ENCODE data around the gene DUSP8.
A peak's percentile ranks its signal among the peaks of the same experiment; 100 is the strongest.

DUSP8 gene

GRCh38 chr11:1573077-1573902 is 1.2 kb upstream of the DUSP8 start:
- H3K27me3 Mint-ChIP-seq = peaks cover 1% of the 10 kb centered on the region
- no peaks in the 10 kb centered on the region for H3K9me3 Mint-ChIP-seq
- peaks cover 2% of the 10 kb centered on the region for H3K36me3 Mint-ChIP-seq
- H3K27ac Mint-ChIP-seq = peak overlapping the region; percentile 30
- peak overlapping the region; percentile 74 for H3K4me3 Mint-ChIP-seq
- peaks cover 23% of the 10 kb centered on the region for H3K4me1 Mint-ChIP-seq

- H3K4me3 Mint-ChIP-seq = no peak overlapping the region
- H3K27me3 Mint-ChIP-seq = peaks cover 1% of the 10 kb centered on the region
- peaks cover 23% of the 10 kb centered on the region for H3K4me1 Mint-ChIP-seq
- H3K27ac Mint-ChIP-seq = no peak overlapping the region
- no peaks in the 10 kb centered on the region for H3K9me3 Mint-ChIP-seq
- H3K36me3 Mint-ChIP-seq = no peaks in the 10 kb centered on the region
Observed at GRCh38 chr11:1571760-1572196, 293 bp downstream of the DUSP8 start.

GRCh38 chr11:1570896-1571759 is 943 bp downstream of the DUSP8 start:
- H3K27ac Mint-ChIP-seq = peak overlapping the region; percentile 30
- no peaks in the 10 kb centered on the region for H3K36me3 Mint-ChIP-seq
- peak overlapping the region; percentile 65 for H3K4me3 Mint-ChIP-seq

GRCh38 chr11:1570531-1570895 is 1.6 kb downstream of the DUSP8 start:
- H3K4me3 Mint-ChIP-seq = peak overlapping the region; percentile 65
- peaks cover 23% of the 10 kb centered on the region for H3K4me1 Mint-ChIP-seq
- H3K9me3 Mint-ChIP-seq = no peaks in the 10 kb centered on the region
- H3K27me3 Mint-ChIP-seq = no peaks in the 10 kb centered on the region
- H3K36me3 Mint-ChIP-seq = no peaks in the 10 kb centered on the region
- H3K27ac Mint-ChIP-seq = peak overlapping the region; percentile 30

More at GRCh38 chr11:1570896-1571759, 943 bp downstream of the DUSP8 start:
- Mint-ChIP-seq H3K9me3 (no peaks in the 10 kb centered on the region), H3K4me1 (peaks cover 23% of the 10 kb centered on the region), H3K27me3 (peaks cover 1% of the 10 kb centered on the region)

- no peaks in the 10 kb centered on the region for H3K36me3 Mint-ChIP-seq
- H3K27ac Mint-ChIP-seq = no peak overlapping the region
- H3K4me3 Mint-ChIP-seq = peak overlapping the region; percentile 65
- no peaks in the 10 kb centered on the region for H3K9me3 Mint-ChIP-seq
- no peaks in the 10 kb centered on the region for H3K27me3 Mint-ChIP-seq
- H3K4me1 Mint-ChIP-seq = peaks cover 23% of the 10 kb centered on the region
Observed at GRCh38 chr11:1570001-1570453, 2.0 kb downstream of the DUSP8 start.

- no peaks in the 10 kb centered on the region for H3K9me3 Mint-ChIP-seq
- no peaks in the 10 kb centered on the region for H3K27me3 Mint-ChIP-seq
- H3K4me3 Mint-ChIP-seq = no peak overlapping the region
- H3K4me1 Mint-ChIP-seq = peaks cover 23% of the 10 kb centered on the region
- H3K27ac Mint-ChIP-seq = no peak overlapping the region
- H3K36me3 Mint-ChIP-seq = no peaks in the 10 kb centered on the region
Observed at GRCh38 chr11:1569251-1569780, 2.8 kb downstream of the DUSP8 start.

- Mint-ChIP-seq H3K27ac (no peak overlapping the region), H3K4me3 (no peak overlapping the region)
Observed at GRCh38 chr11:1568441-1568911, 3.6 kb downstream of the DUSP8 start.

GRCh38 chr11:1567721-1568100 is 4.4 kb downstream of the DUSP8 start:
- Mint-ChIP-seq H3K36me3 (no peaks in the 10 kb centered on the region), H3K4me3 (no peak overlapping the region), H3K9me3 (no peaks in the 10 kb centered on the region), H3K27ac (no peak overlapping the region), H3K4me1 (peaks cover 17% of the 10 kb centered on the region), H3K27me3 (no peaks in the 10 kb centered on the region)

More at GRCh38 chr11:1568441-1568911, 3.6 kb downstream of the DUSP8 start:
- Mint-ChIP-seq H3K4me1 (peaks cover 19% of the 10 kb centered on the region), H3K36me3 (no peaks in the 10 kb centered on the region), H3K9me3 (no peaks in the 10 kb centered on the region), H3K27me3 (no peaks in the 10 kb centered on the region)

GRCh38 chr11:1567052-1567720 is 4.9 kb downstream of the DUSP8 start:
- no peaks in the 10 kb centered on the region for H3K36me3 Mint-ChIP-seq
- H3K4me1 Mint-ChIP-seq = peaks cover 17% of the 10 kb centered on the region
- H3K9me3 Mint-ChIP-seq = no peaks in the 10 kb centered on the region
- no peak overlapping the region for H3K4me3 Mint-ChIP-seq
- no peaks in the 10 kb centered on the region for H3K27me3 Mint-ChIP-seq
- no peak overlapping the region for H3K27ac Mint-ChIP-seq

- Mint-ChIP-seq H3K4me1 (peaks cover 17% of the 10 kb centered on the region), H3K4me3 (no peak overlapping the region), H3K27ac (no peak overlapping the region), H3K9me3 (no peaks in the 10 kb centered on the region), H3K36me3 (no peaks in the 10 kb centered on the region), H3K27me3 (no peaks in the 10 kb centered on the region)
Observed at GRCh38 chr11:1566381-1567051, 5.6 kb downstream of the DUSP8 start.

- Mint-ChIP-seq H3K4me1 (peaks cover 17% of the 10 kb centered on the region), H3K27me3 (no peaks in the 10 kb centered on the region), H3K36me3 (no peaks in the 10 kb centered on the region), H3K27ac (no peak overlapping the region), H3K4me3 (no peak overlapping the region), H3K9me3 (no peaks in the 10 kb centered on the region)
Observed at GRCh38 chr11:1565904-1566247, 6.2 kb downstream of the DUSP8 start.

- Mint-ChIP-seq H3K4me3 (no peak overlapping the region), H3K4me1 (peaks cover 14% of the 10 kb centered on the region), H3K36me3 (no peaks in the 10 kb centered on the region), H3K27me3 (no peaks in the 10 kb centered on the region), H3K27ac (no peak overlapping the region), H3K9me3 (no peaks in the 10 kb centered on the region)
Observed at GRCh38 chr11:1565173-1565903, 6.7 kb downstream of the DUSP8 start.

GRCh38 chr11:1564535-1565172 is 7.4 kb downstream of the DUSP8 start:
- no peaks in the 10 kb centered on the region for H3K9me3 Mint-ChIP-seq
- H3K4me3 Mint-ChIP-seq = no peak overlapping the region
- H3K27ac Mint-ChIP-seq = no peak overlapping the region
- no peaks in the 10 kb centered on the region for H3K36me3 Mint-ChIP-seq
- H3K4me1 Mint-ChIP-seq = peaks cover 10% of the 10 kb centered on the region
- no peaks in the 10 kb centered on the region for H3K27me3 Mint-ChIP-seq
